Mucosa of descending colon (tissue), 3 donors: ENCODE results near the gene B3GALNT1. TPM values are rescaled to one million over a fixed set of nuclear protein-coding genes. Genes with fewer than 3 reads are reported as not detected.
"Not testable (repeated sequence)": the region's sequence is repeated elsewhere in the genome, so short reads cannot be mapped to it uniquely, and the experiment has no call there.

Source experiments
- ATAC-seq: fragments of 200-7000 bp; cut with Tn5 transposase; one replicate; pipeline ENCODE4 v1.9.1; 2020; ENCODE audit warnings: mild to moderate bottlenecking, moderate library complexity
- DNase-seq, 3 donors: peaks; one replicate each; pipeline ENCODE4 v3.0.0-alpha.2; 2020
- H3K36me3 ChIP-seq: fragments of 200-600 bp; one replicate; pipeline ENCODE4 v1.8.0; 2021; ENCODE audit warnings: low read depth, mild to moderate bottlenecking
- H3K4me1 ChIP-seq: fragments of 200-600 bp; one replicate; pipeline ENCODE4 v1.8.0; 2021; ENCODE audit warnings: low read depth, mild to moderate bottlenecking
- H3K4me3 ChIP-seq: fragments of 200-600 bp; one replicate; pipeline ENCODE4 v1.8.0; 2021; ENCODE audit warnings: mild to moderate bottlenecking
- H3K9me3 ChIP-seq: fragments of 200-600 bp; one replicate; pipeline ENCODE4 v1.8.0; 2021; ENCODE audit warnings: mild to moderate bottlenecking
- intact Hi-C, 2 donors: fragments of 100-400 bp; cut with DNase I in 1 of 2; cut with micrococcal nuclease in 1 of 2; formaldehyde crosslinking; loops; one replicate each; pipeline versions ENCODE4 v1.11.0 to v1.11.1; 2022; cut with DNase I, micrococcal nuclease
- total RNA-seq, 3 donors: library from RNA; stranded (reverse); fragmentation: NEBNext Ultra II Directional in 2 of 3; extraction: Animal tissue kit (Norgen Biotek cat#: 25700) in 2 of 3; gene quantifications; one replicate each; pipeline versions ENCODE4 v1.2.1 to v1.2.4, GENCODE V29; 2021 to 2023
- TF ChIP-seq, protein P1 (sequence below): fragments of 200-600 bp; IDR thresholded peaks from one replicate; pipeline ENCODE4 v1.8.0; 2022; ENCODE audit warnings: antibody characterized with exemption, mild to moderate bottlenecking
- donor health status: DM: no; HTN: no; CAD: no; lungs with moderate emphysema.
- donor health status: DM: no; HTN: no; CAD: no.
- donor health status: DM: no; HTN: yes; CAD: no.

The B3GALNT1 gene
- total RNA-seq, 3 donors from 2014 or later = 0.29 to 5.1 (median 1.9) TPM

DNA sequence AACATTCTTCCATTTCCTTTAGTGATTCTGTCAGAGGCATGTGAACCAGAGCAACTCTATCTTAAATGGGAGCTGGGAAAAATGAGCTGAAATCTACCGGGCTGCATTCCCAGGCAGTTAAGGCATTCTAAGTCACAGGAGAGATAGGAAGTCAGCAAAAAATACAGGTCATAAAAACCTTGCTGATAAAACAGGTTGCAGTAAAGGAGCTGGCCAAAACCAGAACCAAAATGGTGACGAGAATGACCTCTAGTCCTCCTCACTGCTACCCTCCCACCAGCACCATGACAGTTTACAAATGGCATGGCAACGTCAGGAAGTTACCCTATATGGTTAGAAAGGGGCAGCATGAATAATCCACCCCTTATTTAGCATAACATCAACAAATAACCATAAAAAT lies 66.4 kb downstream of the B3GALNT1 start:
- intact Hi-C loops = no loop called here
- TF ChIP-seq, protein P1, sequence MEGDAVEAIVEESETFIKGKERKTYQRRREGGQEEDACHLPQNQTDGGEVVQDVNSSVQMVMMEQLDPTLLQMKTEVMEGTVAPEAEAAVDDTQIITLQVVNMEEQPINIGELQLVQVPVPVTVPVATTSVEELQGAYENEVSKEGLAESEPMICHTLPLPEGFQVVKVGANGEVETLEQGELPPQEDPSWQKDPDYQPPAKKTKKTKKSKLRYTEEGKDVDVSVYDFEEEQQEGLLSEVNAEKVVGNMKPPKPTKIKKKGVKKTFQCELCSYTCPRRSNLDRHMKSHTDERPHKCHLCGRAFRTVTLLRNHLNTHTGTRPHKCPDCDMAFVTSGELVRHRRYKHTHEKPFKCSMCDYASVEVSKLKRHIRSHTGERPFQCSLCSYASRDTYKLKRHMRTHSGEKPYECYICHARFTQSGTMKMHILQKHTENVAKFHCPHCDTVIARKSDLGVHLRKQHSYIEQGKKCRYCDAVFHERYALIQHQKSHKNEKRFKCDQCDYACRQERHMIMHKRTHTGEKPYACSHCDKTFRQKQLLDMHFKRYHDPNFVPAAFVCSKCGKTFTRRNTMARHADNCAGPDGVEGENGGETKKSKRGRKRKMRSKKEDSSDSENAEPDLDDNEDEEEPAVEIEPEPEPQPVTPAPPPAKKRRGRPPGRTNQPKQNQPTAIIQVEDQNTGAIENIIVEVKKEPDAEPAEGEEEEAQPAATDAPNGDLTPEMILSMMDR = no peak
- Histone ChIP-seq H3K9me3 (no peaks in the 10 kb centered on the region), H3K4me3 (no peak overlapping the region), H3K36me3 (no peaks in the 10 kb centered on the region), H3K4me1 (no peaks in the 10 kb centered on the region)
- ATAC-seq = no peak
- DNase-seq = no peak

DNA sequence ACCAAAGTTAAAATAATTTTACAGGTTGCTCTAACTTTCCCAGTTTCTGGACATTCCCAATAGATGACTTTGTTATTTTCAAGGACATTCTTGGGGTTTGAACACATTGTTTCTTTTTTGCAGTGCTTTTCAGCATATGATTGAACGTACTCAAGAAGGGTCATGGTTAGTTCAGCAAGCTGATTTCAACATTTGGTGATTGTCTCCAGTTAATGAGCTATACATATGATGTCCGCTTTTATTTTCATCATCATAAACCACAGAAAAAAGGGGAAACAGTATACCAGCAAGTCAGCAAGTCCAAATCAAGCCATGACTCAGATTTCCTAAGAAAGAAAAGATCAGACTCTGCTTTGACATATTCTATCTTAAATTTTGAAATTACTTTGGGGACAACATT lies 69.4 kb downstream of the B3GALNT1 start:
- ATAC-seq (peak; percentile 24), DNase-seq (no peak)
- H3K9me3 ChIP-seq = peaks cover 5% of the 10 kb centered on the region
- intact Hi-C loops = no loop called here
- no peaks in the 10 kb centered on the region for H3K36me3 ChIP-seq
- TF ChIP-seq, protein P1 = no peak
- H3K4me3 ChIP-seq = no peak overlapping the region
- no peaks in the 10 kb centered on the region for H3K4me1 ChIP-seq

DNA sequence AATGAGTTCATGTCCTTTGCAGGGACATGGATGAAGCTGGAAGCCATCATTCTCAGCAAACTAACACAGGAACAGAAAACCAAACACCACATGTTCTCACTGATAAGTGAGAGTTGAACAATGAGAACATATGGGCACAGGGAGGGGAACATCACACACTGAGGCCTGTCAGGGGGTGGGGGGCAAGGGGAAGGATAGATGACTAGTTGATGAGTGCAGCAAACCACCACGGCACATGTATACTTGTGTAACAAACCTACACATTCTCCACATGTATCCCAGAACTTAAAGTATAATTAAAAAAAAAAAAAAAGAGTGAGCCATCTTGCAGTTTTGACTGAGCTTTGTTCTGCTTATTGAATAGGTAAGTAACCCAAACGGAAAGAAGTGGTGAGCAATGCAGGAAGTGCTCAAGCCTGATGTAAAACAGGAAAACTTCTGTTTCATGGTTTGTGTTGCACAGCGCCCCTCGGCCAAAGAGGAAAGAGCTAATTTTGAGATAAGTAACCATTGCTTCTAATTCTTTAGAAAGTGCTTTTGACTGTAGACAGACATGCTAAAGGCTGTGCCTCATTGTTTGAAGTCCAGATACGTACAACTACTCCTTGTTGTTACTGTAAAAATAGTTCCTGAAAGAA lies 70.1 kb downstream of the B3GALNT1 start:
- intact Hi-C loops, H3K9me3 ChIP-seq, H3K36me3 ChIP-seq, H3K4me3 ChIP-seq, DNase-seq, H3K4me1 ChIP-seq, ATAC-seq: not testable (repeated sequence)

Other genes with a start within 250 kb of the B3GALNT1 start
- gene NMD3, start 116.0 kb upstream of the B3GALNT1 start, total RNA-seq = 10 to 100 TPM; 31.3 to 47.9 (median 36.5) TPM